ENCODE measurements around the gene ACE2. TPM values are rescaled to one million over a fixed set of nuclear protein-coding genes. Genes with fewer than 3 reads are reported as not detected.

Gene ACE2
- total and polyA plus RNA-seq, 9 of the 15 experiments (the other 6 are each of a cell fraction or from before 2014, with no cell fraction given): 0.03 to 0.09 (median 0.07) TPM; not detected in 6

- no peaks in the 10 kb centered on the region for H3K79me2 ChIP-seq (ENCODE audit: control insufficient read depth, insufficient read depth, low read length)
- no TSS peak for BruUV-seq (replicated peaks)
- ChIA-PET CTCF (ENCODE audit: low intra/inter-chr PET ratio) (no interaction called here), POLR2A (no interaction called here)
- no peaks in the 10 kb centered on the region for H3K36me3 ChIP-seq (ENCODE audit: control insufficient read depth, insufficient read depth, low read length)
- no peaks in the 10 kb centered on the region for H3K9me3 ChIP-seq (replicated peaks; ENCODE audit: control insufficient read depth, insufficient read depth, low read depth, low read length)
- WGBS (ENCODE audit: insufficient coverage, low coverage, missing lambda C conversion rate): 33% methylated on average over 3 of the region's 3 CpGs
- ATAC-seq (no peak), DNase-seq (ENCODE audit: extremely low read depth in 1 of 4, low spot score in 3 of 4) (no peak), FAIRE-seq (no peak)
- no peak overlapping the region for H2AFZ ChIP-seq (ENCODE audit: low read depth, low read length)
- H3K4me1 ChIP-seq (replicated peaks in 1 of 2; ENCODE audit: control insufficient read depth in 2 of 2, insufficient read depth in 2 of 2, low read length in 2 of 2): no peaks in the 10 kb centered on the region
- H3K27ac ChIP-seq (ENCODE audit: extremely low read depth, low read depth, low read length): no peak overlapping the region
- H3K9me1 ChIP-seq (ENCODE audit: control insufficient read depth, insufficient read depth, low read length): no peaks in the 10 kb centered on the region
- H4K20me1 ChIP-seq (replicated peaks; ENCODE audit: control insufficient read depth, insufficient read depth, low read length): no peaks in the 10 kb centered on the region
- no peaks in the 10 kb centered on the region for H3K27me3 ChIP-seq (ENCODE audit: control insufficient read depth in 2 of 2, insufficient read depth in 2 of 2, low read length in 2 of 2)
- no peak overlapping the region for H3K9ac ChIP-seq (ENCODE audit: insufficient read depth in 1 of 2, low read depth in 2 of 2, low read length in 2 of 2)
- in situ Hi-C loops (cut with MboI) (no loop called here), intact Hi-C loops (cut with micrococcal nuclease) (no loop called here)
- no peak overlapping the region for H3K4me3 ChIP-seq
- no peak for TF ChIP-seq MCM2 (IDR thresholded peaks at IDR 0.05; ENCODE audit: low read depth)
- no peak for TF ChIP-seq USF1 (CRISPR knock-in tag; IDR thresholded peaks at IDR 0.05)
- no peak overlapping the region for H3K4me2 ChIP-seq (ENCODE audit: insufficient read depth, low read length)
Observed at GRCh38 chrX:15598026-15598425, 2.7 kb downstream of the ACE2 start.

DNA sequence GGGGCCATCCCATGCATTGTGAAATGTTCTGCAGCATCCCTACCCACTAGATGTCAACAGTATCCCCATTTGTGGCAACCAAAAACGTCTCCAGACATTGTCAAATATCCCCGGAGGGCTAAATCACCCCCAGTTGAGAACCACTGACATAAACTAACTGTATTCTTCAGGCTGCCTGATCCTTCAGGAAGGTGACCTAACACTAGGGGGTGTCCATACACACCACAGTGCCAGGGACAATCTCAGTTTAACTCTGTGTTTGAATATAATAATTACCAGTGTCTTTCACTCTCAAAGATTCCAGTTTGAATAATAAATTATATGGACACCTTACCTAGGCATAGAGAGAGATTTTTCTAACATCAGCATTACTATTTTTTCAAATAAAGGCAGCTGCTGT, 6.4 kb downstream of the ACE2 start:
- 5% methylated on average over 2 of the region's 2 CpGs for WGBS (ENCODE audit: insufficient coverage, low coverage, missing lambda C conversion rate)
- BruUV-seq (replicated peaks): no TSS peak
- CTCF ChIA-PET (ENCODE audit: low intra/inter-chr PET ratio): no interaction called here
- Histone ChIP-seq H3K9me3 (replicated peaks; ENCODE audit: control insufficient read depth, insufficient read depth, low read depth, low read length) (no peaks in the 10 kb centered on the region), H4K20me1 (replicated peaks; ENCODE audit: control insufficient read depth, insufficient read depth, low read length) (no peaks in the 10 kb centered on the region), H3K4me2 (ENCODE audit: insufficient read depth, low read length) (no peak overlapping the region), H3K36me3 (ENCODE audit: control insufficient read depth, insufficient read depth, low read length) (no peaks in the 10 kb centered on the region), H2AFZ (ENCODE audit: low read depth, low read length) (no peak overlapping the region), H3K9ac (ENCODE audit: insufficient read depth in 1 of 2, low read depth in 2 of 2, low read length in 2 of 2) (no peak overlapping the region), H3K9me1 (ENCODE audit: control insufficient read depth, insufficient read depth, low read length) (no peaks in the 10 kb centered on the region), H3K79me2 (ENCODE audit: control insufficient read depth, insufficient read depth, low read length) (no peaks in the 10 kb centered on the region), H3K4me1 (replicated peaks in 1 of 2; ENCODE audit: control insufficient read depth in 2 of 2, insufficient read depth in 2 of 2, low read length in 2 of 2) (no peaks in the 10 kb centered on the region), H3K27ac (ENCODE audit: extremely low read depth, low read depth, low read length) (no peak overlapping the region), H3K4me3 (no peak overlapping the region), H3K27me3 (ENCODE audit: control insufficient read depth in 2 of 2, insufficient read depth in 2 of 2, low read length in 2 of 2) (no peaks in the 10 kb centered on the region)
- intact Hi-C loops (cut with micrococcal nuclease): no loop called here
- TF ChIP-seq, protein P1, sequence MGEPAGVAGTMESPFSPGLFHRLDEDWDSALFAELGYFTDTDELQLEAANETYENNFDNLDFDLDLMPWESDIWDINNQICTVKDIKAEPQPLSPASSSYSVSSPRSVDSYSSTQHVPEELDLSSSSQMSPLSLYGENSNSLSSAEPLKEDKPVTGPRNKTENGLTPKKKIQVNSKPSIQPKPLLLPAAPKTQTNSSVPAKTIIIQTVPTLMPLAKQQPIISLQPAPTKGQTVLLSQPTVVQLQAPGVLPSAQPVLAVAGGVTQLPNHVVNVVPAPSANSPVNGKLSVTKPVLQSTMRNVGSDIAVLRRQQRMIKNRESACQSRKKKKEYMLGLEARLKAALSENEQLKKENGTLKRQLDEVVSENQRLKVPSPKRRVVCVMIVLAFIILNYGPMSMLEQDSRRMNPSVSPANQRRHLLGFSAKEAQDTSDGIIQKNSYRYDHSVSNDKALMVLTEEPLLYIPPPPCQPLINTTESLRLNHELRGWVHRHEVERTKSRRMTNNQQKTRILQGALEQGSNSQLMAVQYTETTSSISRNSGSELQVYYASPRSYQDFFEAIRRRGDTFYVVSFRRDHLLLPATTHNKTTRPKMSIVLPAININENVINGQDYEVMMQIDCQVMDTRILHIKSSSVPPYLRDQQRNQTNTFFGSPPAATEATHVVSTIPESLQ (CRISPR knock-in tag; IDR thresholded peaks at IDR 0.05): no peak
- TF ChIP-seq CTCF (IDR thresholded peaks at IDR 0.05 in 2 of 3, conservative IDR thresholded peaks at IDR 0.05 in 1 of 3; ENCODE audit: insufficient read depth in 2 of 3, low read depth in 1 of 3, low read length in 3 of 3): peak; percentile 19 to 33 (median 30); a peak in 1 of 6 replicates
- peak in 1 of 2 experiments; percentile 15; a peak in 1 of 4 replicates for TF ChIP-seq RAD21 (CRISPR knock-in tag; conservative IDR thresholded peaks at IDR 0.05 in 1 of 2, IDR thresholded peaks at IDR 0.05 in 1 of 2)
- POLR2A ChIA-PET: no interaction called here
- FAIRE-seq (no peak), ATAC-seq (peak; percentile 69), DNase-seq (ENCODE audit: extremely low read depth in 1 of 4, low spot score in 3 of 4) (no peak)
- in situ Hi-C loops (cut with MboI): no loop called here
